ENCODE data around the gene BRD7.

The BRD7 gene

DNA sequence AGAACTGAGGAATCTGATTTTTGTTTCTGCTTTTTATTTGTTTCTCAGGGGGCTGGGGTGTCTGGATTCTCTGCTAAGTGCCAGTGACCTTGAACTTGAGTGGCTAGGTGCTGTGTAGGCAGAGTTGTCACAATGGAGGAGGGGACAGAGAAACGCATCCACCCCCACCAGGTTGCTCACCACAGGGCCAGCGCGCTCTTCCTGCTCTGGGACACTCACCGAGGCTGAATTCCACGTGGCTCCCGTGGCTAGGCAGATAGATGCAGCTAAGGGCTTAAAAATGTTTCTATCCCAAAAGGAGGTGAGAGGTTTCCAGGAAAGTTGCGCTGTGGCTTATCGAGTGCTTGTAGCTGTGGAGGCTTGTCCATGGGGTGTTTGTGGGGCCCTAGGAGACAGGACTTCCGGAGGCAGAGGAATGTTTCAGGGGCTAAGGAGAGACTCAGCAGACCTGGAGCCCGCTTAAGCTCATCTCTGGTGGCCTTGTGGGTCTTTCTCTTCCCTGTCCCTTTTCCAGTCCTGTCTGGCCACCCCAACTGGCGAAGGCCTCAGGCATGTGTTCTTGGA is 65.7 kb downstream of the BRD7 start:
- Mint-ChIP-seq H3K27me3 (ENCODE audit: low read depth, poor library complexity) (peaks cover 3% of the 10 kb centered on the region), H3K36me3 (ENCODE audit: low read depth) (no peaks in the 10 kb centered on the region), H3K27ac (peak overlapping the region; percentile 79), H3K4me3 (no peak overlapping the region), H3K9me3 (no peaks in the 10 kb centered on the region), H3K4me1 (peaks cover 11% of the 10 kb centered on the region)
- no peak for TF ChIP-seq CTCF (IDR thresholded peaks at IDR 0.05)
- no peak for DNase-seq

DNA sequence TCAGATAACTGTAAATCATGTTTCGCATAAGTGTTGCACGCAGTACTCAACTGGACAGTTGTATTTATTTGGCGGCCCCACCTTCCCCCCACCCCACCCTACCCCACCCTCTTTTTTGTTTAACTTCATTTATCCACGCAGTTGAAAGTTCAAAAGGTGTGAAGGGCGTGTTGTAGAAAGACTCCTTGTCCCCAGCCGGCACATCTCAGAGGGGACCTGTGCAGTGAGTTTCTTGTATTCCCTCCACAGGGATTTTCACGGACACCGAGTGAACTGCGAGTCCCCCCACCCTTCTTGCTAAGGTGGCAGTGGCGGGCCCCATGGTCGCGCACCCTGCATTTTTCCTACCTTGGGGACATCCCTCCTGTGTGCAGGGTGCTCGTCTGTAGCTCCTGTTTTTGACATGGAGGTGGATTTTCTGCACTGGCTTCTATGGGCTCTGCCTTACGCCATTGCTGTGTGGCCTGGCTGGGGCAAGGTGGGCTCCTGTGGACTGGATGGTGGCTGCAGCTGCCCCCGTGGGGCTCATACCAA is 66.2 kb downstream of the BRD7 start:
- no peak for DNase-seq
- no peaks in the 10 kb centered on the region for H3K9me3 Mint-ChIP-seq
- H3K27me3 Mint-ChIP-seq (ENCODE audit: low read depth, poor library complexity) = peaks cover 3% of the 10 kb centered on the region
- no peaks in the 10 kb centered on the region for H3K36me3 Mint-ChIP-seq (ENCODE audit: low read depth)
- no peak for TF ChIP-seq CTCF (IDR thresholded peaks at IDR 0.05)
- H3K4me1 Mint-ChIP-seq = peaks cover 11% of the 10 kb centered on the region
- H3K27ac Mint-ChIP-seq = peak overlapping the region; percentile 79
- no peak overlapping the region for H3K4me3 Mint-ChIP-seq

GRCh38 chr16:50301626-50302471 is 66.9 kb downstream of the BRD7 start:
- Mint-ChIP-seq H3K4me3 (no peak overlapping the region), H3K4me1 (peaks cover 11% of the 10 kb centered on the region), H3K27me3 (ENCODE audit: low read depth, poor library complexity) (peaks cover 3% of the 10 kb centered on the region), H3K9me3 (no peaks in the 10 kb centered on the region), H3K36me3 (ENCODE audit: low read depth) (no peaks in the 10 kb centered on the region), H3K27ac (no peak overlapping the region)
- no peak for TF ChIP-seq CTCF (IDR thresholded peaks at IDR 0.05)
- DNase-seq = no peak

DNA sequence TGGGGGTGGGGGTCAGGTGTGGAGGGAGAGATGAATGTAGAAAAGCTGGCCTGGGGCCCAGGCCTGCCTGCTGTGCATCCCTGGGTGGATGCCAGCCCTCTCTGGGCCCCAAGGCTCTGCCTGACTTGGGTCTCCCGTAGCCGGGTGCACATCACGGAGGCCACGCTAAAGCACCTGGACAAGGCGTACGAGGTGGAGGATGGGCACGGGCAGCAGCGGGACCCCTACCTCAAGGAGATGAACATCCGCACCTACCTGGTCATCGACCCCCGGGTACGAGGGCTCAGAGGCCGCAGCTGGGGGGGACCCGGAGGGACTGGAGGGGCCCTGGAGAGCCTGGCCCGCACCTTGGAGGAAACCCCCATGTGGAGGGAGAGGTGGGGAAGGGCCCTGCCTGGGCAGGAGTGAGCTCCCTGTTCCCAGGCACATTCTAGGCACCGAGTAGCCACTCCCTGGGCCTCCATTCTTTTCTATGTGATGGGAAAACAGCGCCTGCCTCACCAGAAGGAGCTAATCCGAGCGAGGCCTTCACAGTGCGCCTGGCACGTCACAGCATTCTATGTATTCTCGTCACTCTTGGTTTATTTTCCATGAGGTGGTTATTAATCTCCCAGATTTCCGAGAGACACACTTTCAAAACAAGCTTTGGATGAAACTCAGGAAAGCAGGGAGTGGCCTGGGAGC is 67.7 kb downstream of the BRD7 start:
- Mint-ChIP-seq H3K9me3 (no peaks in the 10 kb centered on the region), H3K27ac (no peak overlapping the region), H3K4me1 (peaks cover 11% of the 10 kb centered on the region), H3K27me3 (ENCODE audit: low read depth, poor library complexity) (peaks cover 3% of the 10 kb centered on the region), H3K4me3 (no peak overlapping the region), H3K36me3 (ENCODE audit: low read depth) (no peaks in the 10 kb centered on the region)
- TF ChIP-seq CTCF (IDR thresholded peaks at IDR 0.05) = no peak
- no peak for DNase-seq

GRCh38 chr16:50299508-50300105 is 69.2 kb downstream of the BRD7 start:
- Mint-ChIP-seq H3K27me3 (ENCODE audit: low read depth, poor library complexity) (peaks cover 3% of the 10 kb centered on the region), H3K36me3 (ENCODE audit: low read depth) (no peaks in the 10 kb centered on the region), H3K4me3 (no peak overlapping the region), H3K27ac (no peak overlapping the region), H3K4me1 (peaks cover 11% of the 10 kb centered on the region), H3K9me3 (no peaks in the 10 kb centered on the region)
- DNase-seq = no peak
- no peak for TF ChIP-seq CTCF (IDR thresholded peaks at IDR 0.05)

Measured in nephron progenitor cell (in vitro differentiated cells).